Fibroblast of gingiva (primary cell): ENCODE data around the gene RTL1.

Source experiments
- DNase-seq: peaks from one replicate; pipeline ENCODE4 v3.0.0-alpha.2; 2011; ENCODE audit warnings: low read depth

Gene RTL1

GRCh38 chr14:100834794-100835547 lies 68.6 kb downstream of the RTL1 start:
- DNase-seq: no peak

- no peak for DNase-seq
Measured at GRCh38 chr14:100834082-100834793, 69.3 kb downstream of the RTL1 start.

DNA sequence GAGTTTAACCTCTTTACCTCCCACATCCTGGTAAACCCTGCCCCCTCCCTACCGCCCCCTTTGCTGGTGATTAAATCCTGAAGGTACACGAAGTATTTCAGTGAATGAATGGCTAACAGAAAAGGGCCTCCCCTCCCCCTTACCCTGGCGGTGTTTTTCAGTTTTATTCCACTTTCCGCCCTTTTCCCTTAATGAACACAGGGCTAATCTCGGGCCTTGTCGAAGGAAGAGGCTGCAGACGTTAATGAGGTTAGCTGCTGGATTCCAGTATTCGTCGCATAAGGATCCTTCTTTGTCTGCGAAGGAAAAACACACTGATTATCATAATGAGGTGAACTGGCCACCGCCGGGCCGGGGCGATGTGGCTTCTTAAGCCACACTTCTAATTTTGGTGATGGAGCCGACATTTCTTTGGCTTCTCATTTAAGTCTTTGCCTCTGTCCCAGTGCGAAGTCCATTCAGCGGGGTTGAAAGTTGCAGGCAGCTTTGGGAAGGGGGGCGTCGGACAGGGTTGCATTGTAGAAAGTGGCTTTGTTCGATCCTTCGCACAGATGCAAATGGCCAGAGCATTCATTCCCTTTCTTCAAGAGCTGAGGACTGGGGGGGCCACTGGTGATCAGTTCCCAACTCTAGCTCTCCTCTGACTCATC lies 71.1 kb downstream of the RTL1 start:
- DNase-seq: no peak

- DNase-seq: no peak
Measured at GRCh38 chr14:100830681-100831080, 72.8 kb downstream of the RTL1 start.
